ENCODE results near the gene VSNL1. TPM values are rescaled to one million over a fixed set of nuclear protein-coding genes. Genes with fewer than 3 reads are reported as not detected.

The VSNL1 gene
- total RNA-seq, 1 donor from 2014 or later = 0.83 TPM

- no peak overlapping the region for H3K27ac Mint-ChIP-seq
- H3K4me1 Mint-ChIP-seq = peaks cover 7% of the 10 kb centered on the region
- H3K36me3 Mint-ChIP-seq = no peaks in the 10 kb centered on the region
- no peaks in the 10 kb centered on the region for H3K27me3 Mint-ChIP-seq (ENCODE audit: low read depth)
- no peak for DNase-seq (ENCODE audit: low spot score in 2 of 2, unreplicated experiment in 2 of 2)
- no peaks in the 10 kb centered on the region for H3K9me3 Mint-ChIP-seq
- no peak for TF ChIP-seq CTCF (IDR thresholded peaks at IDR 0.05; ENCODE audit: unreplicated experiment)
- no peak overlapping the region for H3K4me3 Mint-ChIP-seq
Measured at GRCh38 chr2:17578466-17578928, 38.0 kb downstream of the VSNL1 start.

GRCh38 chr2:17579605-17580318 is 39.3 kb downstream of the VSNL1 start:
- Mint-ChIP-seq H3K4me1 (peaks cover 7% of the 10 kb centered on the region), H3K36me3 (no peaks in the 10 kb centered on the region), H3K27me3 (ENCODE audit: low read depth) (no peaks in the 10 kb centered on the region), H3K9me3 (no peaks in the 10 kb centered on the region), H3K4me3 (no peak overlapping the region), H3K27ac (no peak overlapping the region)
- TF ChIP-seq CTCF (IDR thresholded peaks at IDR 0.05; ENCODE audit: unreplicated experiment) = no peak
- DNase-seq (ENCODE audit: low spot score in 2 of 2, unreplicated experiment in 2 of 2) = no peak

GRCh38 chr2:17580319-17580715 is 39.8 kb downstream of the VSNL1 start:
- Mint-ChIP-seq H3K27ac (peak overlapping the region; percentile 66), H3K4me3 (no peak overlapping the region), H3K4me1 (peaks cover 7% of the 10 kb centered on the region), H3K27me3 (ENCODE audit: low read depth) (no peaks in the 10 kb centered on the region), H3K9me3 (no peaks in the 10 kb centered on the region), H3K36me3 (no peaks in the 10 kb centered on the region)
- TF ChIP-seq CTCF (IDR thresholded peaks at IDR 0.05; ENCODE audit: unreplicated experiment) = no peak
- no peak for DNase-seq (ENCODE audit: low spot score in 2 of 2, unreplicated experiment in 2 of 2)

- no peak for TF ChIP-seq CTCF (IDR thresholded peaks at IDR 0.05; ENCODE audit: unreplicated experiment)
- Mint-ChIP-seq H3K27ac (no peak overlapping the region), H3K36me3 (no peaks in the 10 kb centered on the region), H3K4me3 (no peak overlapping the region), H3K9me3 (no peaks in the 10 kb centered on the region), H3K27me3 (ENCODE audit: low read depth) (no peaks in the 10 kb centered on the region), H3K4me1 (peaks cover 7% of the 10 kb centered on the region)
- no peak for DNase-seq (ENCODE audit: low spot score in 2 of 2, unreplicated experiment in 2 of 2)
Measured at GRCh38 chr2:17581831-17582230, 41.3 kb downstream of the VSNL1 start.

- Mint-ChIP-seq H3K4me3 (no peak overlapping the region), H3K27ac (no peak overlapping the region), H3K9me3 (no peaks in the 10 kb centered on the region), H3K36me3 (no peaks in the 10 kb centered on the region), H3K4me1 (peaks cover 7% of the 10 kb centered on the region), H3K27me3 (ENCODE audit: low read depth) (no peaks in the 10 kb centered on the region)
- no peak for DNase-seq (ENCODE audit: low spot score in 2 of 2, unreplicated experiment in 2 of 2)
- TF ChIP-seq CTCF (IDR thresholded peaks at IDR 0.05; ENCODE audit: unreplicated experiment) = no peak
Measured at GRCh38 chr2:17583166-17583565, 42.7 kb downstream of the VSNL1 start.
